H4 (cell line): ENCODE measurements around the gene RSPO3. TPM values are rescaled to one million over a fixed set of nuclear protein-coding genes. Genes with fewer than 3 reads are reported as not detected.
A peak's percentile ranks its signal among the peaks of the same experiment; 100 is the strongest.
"Not testable (repeated sequence)": the region's sequence is repeated elsewhere in the genome, so short reads cannot be mapped to it uniquely, and the experiment has no call there.

ENCODE experiments used
- DNase-seq: peaks from one replicate; pipeline ENCODE4 v3.0.0-alpha.2; 2015; ENCODE audit warnings: low spot score
- total RNA-seq: library from RNA; depleted of rRNA; stranded (reverse); fragments of >200 nt; shearing (Covaris generic); gene quantifications from 2 replicates; pipeline ENCODE4 v1.2.3, GENCODE V29; 2014; rRNA removed

The RSPO3 gene
- total RNA-seq, 1 experiment from 2014 or later: 0.10 TPM

DNA sequence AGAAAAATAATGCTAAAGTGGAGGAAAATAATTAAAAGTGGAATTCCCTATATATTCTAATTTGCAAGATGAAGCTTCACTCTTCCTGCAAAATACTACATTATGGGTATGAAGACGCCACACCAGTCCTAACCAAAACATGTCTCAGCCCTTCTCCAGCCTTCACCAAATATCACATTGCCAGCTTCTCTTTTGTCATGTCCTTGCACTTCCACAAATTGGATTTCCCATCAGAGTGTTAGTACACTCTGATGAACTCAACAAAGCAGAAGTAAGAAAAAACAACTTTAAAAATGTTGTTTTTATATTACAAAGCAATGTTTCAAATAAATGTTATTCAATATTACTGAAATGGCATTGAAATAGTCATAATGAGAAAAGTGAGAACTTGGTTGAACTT, 85.8 kb downstream of the RSPO3 start:
- DNase-seq: no peak

DNA sequence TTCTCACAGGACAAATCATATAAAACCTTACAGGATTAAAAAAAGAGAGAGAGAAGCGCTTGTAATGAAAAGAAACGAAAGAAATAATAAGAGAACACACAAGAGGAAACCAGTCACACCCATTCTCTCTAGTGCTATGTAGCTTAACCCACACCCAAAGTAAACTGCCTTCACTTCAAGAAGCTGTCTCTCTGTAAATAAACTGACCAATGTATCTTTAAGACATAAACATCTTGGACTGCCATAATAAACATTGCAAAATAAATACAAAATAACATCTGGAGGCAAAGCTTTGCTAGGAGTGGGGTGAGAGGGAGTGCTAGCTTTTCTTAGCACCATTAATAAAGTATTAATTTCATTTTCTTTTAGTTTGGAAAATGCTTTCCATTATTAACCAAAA, 86.6 kb downstream of the RSPO3 start:
- peak; percentile 45 for DNase-seq

DNA sequence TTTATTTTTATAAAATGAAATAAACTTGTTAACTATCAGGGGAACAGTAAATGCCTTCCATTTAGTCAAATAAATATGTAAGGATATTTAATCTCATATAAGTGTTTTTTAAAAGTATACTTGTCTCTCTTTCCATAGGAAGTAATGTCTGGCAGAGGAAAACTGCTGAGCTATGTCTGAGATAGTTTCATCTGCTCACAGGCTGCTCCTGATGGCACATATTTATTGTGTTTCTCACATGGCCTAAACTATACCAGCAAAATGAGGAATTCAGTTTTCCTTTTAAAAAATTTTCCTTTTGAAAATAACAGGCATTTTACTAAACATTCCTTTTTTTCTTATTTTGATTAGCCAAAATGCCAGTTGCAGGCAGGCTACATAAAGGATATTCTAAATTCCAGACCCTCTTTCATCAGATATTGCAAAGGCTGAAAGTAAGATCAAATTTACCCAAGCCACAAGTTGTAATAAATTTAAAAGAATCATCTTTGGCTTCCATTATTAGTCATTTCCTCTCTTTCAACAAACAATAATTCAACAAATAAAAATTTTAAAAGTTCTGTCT, 88.1 kb downstream of the RSPO3 start:
- DNase-seq: no peak

DNA sequence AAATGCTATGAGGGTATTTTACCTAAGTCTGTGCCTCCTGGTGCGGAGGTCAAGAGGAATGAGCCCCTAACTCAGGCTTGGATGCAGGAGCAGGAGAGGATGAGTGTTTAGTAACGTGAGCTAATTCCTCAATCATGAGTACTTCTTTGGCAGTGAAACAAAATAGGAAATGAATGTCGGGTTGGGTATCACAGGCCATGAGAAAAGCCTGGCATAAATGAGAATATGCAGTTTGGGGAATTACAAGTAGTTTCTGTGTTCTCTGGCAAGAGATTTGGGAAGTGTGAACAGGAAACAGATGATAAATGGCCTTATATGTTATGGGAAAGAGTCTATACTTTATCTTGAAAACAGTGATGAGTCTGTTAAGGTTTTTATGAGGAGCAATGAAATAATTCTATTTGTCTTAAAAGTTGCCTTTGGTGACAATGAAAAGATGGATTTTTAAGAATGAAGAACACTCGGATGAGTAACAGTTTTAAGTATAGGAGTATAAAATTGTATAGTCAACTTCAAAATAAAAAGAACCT, 89.2 kb downstream of the RSPO3 start:
- no peak for DNase-seq

DNA sequence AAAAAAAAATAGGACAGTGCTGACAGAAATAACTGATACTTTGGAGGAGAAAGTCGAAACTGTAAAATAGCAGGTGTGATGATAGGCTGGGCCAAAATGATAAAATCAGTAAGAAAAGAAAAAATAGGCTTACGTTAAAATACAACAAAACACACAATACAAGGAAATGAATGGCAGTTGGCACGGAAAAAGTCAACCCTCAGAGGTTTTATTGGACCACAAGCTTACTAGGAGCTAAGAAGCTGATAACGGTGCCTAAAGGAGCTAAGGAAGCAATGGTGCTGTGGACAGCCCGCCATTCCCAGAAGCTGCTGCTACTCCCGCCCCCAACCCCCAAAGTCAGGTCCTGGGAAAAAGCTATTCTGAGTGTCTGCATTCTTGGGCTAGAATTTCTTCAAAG, 92.3 kb downstream of the RSPO3 start:
- DNase-seq: no peak

DNA sequence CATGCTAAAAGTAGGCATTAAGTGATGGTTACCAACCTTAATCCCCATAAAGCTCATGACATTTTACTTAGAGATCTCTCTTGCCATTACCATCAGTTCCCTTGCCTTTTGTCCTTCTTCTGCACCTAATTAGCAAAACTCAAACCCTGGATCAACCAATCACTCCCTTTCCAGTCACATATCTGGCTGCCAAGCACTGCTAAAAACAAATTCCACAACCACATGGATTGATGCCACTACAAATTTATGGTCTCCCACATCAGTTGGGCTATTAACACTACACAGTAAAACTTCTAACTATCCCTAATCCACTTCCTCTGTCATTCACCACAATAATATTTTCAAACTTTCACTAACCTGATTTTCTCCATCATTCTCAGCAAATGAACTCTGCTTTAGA, 93.9 kb downstream of the RSPO3 start:
- no peak for DNase-seq

DNA sequence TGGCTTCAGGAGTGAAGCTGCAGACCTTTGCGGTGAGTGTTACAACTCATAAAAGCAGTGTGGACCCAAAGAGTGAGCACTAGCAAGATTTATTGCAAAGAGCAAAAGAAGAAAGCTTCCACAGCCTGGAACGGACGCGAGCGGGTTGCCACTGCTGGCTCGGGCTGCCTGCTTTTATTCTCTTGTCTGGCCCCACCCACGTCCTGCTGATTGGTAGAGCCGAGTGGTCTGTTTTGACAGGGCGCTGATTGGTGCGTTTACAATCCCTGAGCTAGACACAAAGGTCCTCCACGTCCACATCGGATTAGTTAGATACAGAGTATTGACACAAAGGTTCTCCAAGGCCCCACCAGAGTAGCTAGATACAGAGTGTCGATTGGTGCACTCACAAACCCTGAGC, 95.6 kb downstream of the RSPO3 start:
- not testable (repeated sequence) for DNase-seq

DNA sequence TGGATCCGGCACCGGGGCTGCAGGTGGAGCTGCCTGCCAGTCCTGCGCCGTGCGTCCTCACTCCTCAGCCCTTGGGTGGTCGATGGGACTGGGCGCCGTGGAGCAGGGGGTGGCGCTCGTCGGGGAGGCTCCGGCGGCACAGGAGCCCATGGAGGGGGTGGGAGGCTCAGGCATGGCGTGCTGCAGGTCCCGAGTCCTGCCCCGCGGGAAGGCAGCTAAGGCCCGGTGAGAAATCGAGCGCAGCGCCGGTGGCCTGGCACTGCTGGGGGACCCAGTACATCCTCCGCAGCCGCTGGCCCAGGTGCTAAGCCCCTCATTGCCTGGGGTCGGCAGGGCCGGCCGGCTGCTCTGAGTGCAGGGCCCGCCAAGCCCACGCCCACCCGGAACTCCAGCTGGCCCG, 96.1 kb downstream of the RSPO3 start:
- not testable (repeated sequence) for DNase-seq

DNA sequence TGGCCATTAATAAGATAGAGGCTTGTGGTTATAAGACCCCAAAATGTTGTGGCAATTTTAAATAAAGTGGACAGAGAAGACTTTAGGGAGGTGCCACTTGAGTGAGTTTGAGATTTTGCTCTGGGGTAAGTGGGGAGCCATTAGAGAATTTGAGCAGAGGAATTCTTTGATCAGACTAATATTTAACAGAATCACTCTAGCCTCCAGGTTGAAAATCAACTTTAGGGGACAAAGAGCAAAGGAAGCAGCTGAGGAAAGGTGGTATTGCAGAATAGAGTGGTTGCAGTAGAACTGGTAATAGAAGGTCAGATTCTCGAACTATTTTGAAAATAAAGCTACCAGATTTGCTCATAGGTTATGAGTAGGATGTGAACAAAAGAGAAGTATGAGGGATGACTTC, 97.5 kb downstream of the RSPO3 start:
- no peak for DNase-seq

DNA sequence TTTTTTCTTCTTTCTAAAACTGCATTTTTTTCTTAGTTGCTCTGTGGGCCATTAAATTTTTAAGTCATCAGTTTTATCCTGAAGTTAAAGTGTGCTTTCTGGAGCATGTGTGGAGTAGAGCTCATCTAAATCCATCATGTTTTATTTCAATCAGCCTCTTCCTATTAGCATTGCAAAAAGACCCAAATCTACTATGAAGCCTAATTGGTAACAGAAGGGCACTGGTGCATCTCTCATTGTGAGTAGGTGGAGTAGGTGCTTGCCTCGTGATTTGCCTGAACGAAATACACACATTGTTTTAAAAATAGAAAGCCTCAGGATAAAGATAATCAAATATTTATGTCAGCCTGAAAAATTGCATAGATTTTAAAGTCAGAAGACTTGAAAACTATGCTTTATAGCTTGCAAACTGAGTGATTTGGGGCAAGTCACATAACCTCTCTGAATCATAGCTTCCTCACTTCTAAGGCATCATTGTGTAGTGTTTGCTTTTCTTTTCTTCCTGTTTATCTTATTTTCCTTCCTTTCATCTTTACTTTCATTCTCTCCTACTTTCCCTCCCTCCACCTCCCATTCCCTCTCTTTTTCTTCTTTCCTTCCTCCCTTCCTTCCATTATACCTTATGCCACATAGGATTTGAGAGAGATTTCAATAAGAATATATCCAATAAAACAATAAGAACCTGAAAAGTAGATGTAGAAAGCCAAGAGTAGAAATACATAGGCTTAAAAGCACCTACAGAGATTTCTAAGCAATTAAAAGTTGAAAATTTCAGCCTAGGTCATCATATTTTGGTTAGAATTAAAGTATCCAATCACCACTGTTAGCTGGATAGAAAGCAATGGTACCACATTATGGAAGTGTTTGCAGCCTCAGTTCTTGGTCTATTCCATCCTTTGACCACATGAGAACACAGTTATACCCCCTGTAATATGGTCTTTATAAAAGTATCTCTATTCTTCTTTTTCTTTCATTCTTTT, 98.6 kb downstream of the RSPO3 start:
- no peak for DNase-seq

DNA sequence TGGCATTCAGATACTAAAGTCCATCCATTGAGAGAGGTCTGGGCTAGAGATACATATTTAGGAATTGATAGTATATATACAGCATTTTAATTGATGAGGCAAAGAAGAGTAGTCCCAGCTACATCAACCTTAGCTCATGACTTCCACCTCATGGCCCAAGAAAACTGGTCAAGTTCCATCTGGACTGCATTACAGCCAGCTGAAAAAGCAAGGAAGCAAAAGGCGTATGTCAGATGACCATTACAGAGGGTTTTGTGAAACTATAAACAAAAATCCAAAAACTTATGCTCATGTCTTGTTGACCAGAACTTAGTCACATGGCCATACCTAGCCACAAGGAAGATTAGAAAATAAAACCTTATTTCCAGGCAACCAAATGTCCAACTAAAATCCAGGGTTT, 101.4 kb downstream of the RSPO3 start:
- DNase-seq: no peak

DNA sequence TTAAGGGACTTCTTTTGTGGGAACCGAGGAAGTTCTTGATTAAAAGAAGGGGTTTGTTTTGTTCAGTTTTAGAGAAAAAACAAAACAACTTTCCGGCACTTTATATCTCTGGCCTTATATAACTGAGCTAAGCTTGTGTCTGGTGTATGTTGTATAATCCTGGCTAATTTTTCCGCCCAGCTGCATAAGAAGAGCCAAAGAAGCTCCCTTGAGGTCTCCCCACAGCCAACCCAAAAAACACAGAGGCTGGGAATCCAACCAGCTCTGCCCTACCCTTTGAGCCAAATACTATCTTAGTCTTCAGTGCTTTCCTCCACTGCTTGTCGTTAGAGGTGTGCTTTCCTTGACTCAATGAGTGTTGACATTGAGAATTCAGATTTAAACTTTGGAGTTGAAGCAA, 102.7 kb downstream of the RSPO3 start:
- no peak for DNase-seq

DNA sequence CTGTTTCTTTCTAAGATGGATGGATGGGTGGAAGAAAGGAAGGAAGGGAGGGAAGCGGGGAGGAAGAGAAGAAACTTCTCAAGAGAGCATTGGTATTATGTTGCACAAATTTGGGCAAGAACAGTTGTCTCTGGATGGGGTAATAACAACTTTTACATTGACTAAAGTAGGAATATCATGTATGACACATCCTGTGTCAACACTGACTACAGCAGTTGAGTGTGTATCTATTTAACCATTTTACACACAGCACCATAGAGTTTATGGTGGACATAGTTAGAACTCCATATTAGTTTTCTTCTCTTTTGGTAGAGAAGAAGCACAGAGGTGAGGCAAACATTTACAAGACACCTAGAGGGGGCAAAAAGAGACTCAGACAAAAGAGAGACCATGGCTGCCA, 103.9 kb downstream of the RSPO3 start:
- no peak for DNase-seq

DNA sequence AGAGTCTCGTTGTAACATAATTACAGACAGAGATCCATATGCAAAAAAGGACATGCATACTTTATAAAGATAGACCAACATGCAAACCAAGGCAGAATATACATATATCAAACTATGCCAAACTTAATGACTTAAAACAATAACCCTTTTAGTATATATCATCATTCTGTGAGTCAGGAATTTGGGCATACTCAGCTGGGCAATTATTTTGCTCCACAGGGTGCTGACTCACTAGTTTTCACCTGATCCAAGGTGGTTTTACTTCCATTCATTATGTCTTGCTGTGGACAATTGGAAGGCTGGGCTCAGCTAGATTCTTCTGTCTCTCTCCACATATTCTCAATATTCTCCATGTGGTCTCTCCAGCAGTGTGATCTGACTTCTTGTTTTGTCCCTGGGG, 107.0 kb downstream of the RSPO3 start:
- DNase-seq: no peak

DNA sequence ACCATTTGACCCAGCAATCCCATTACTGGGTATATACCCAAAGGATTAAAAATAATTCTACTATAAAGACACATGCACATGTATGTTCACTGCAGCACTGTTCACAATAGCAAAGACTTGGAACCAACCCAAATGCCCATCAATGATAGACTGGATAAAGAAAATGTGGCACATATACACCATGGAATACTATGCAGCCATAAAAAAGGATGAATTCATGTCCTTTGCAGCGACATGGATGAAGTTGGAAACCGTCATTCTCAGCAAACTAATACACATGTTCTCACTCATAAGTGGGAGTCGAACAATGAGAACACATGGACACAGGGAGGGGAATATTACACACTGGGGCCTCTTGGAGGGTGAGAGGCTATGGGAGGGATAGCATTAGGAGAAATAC, 115.3 kb downstream of the RSPO3 start:
- DNase-seq: not testable (repeated sequence)

DNA sequence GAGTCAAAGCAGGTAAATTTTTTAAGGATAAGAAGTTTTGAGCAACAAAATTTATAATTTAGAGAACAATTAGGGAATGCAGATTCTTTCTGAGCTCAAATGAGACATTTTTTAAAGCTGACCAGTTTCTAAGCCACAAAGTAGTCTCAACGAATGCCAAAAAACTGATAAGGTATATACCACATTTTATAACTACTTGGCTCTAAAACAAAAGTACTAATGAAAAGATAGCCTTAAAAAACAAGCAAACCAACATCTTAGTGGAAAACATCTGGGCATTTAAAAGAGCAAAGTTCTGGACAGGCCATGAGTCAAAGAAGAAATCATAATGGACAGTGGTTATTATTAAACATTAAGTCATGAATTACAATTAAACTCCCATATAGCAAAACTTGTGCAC, 125.0 kb downstream of the RSPO3 start:
- DNase-seq: no peak

Other genes starting within 250 kb of the RSPO3 start
- gene RNF146, start 148.2 kb downstream of the RSPO3 start, total RNA-seq: 18.0 and 18.9 TPM in 2 replicates
- gene ECHDC1, start 224.9 kb downstream of the RSPO3 start, total RNA-seq: 60.7 and 67.5 TPM in 2 replicates